ENCODE measurements around the gene TRAPPC4.

The TRAPPC4 gene

DNA sequence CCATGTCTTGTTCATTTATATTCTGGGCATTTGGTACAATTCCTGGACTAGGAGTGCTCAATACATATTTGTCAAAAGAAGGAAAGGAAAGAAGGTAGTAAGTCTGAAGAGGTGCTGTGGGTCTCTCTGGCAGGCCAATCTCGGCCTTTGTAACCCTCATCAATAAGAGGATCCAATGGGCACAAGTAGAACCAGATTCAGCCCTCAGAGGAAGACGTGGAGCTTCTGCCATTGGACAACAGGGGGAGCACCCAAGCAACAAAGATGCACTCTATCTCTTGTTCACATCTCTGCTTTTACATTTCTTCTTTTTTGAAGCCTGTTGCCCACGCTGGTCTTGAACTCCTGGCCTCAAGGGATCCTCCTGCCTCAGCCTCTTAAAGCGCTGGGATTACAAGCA is 46.8 kb downstream of the TRAPPC4 start:
- no peak overlapping the region for H3K4me3 ChIP-seq (ENCODE audit: severe bottlenecking)
- DNase-seq (ENCODE audit: low spot score) (no peak), ATAC-seq (ENCODE audit: low read depth) (no peak)

DNA sequence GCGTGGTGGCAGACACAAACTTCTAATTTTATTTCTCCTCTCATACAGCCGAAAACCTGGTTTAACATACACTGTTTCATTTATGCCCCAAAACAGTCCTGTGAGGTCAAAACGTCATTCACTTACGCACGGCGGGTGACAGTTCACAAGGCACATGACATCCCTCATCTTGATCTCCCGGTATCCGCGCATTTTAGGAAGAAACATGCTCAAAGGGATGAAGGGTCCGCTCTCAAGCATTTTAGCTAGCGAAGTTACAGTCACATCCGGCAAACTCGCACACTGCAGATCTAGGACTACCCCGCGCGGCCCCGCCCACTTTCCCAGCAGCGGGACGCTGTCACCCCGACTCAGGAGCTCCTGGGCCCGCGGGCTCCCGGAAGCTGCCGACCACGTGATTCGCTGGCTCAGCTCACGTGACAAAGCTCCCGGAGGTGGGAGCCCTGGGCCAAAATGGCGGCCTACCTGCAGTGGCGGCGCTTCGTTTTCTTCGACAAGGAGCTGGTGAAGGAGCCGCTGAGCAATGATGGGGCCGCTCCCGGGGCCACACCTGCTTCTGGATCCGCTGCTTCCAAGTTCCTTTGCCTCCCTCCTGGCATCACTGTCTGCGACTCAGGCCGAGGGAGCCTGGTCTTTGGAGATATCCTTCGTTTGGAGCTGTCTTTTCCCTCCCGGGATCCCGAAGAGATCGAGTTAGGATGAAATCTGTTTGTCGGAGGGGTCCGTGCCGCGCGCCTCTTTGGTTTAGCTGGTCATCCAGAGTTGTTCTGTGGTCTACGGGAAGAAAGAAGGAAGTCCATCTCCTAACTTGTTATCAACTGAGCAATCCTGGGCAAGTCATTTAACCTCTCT is 49.0 kb downstream of the TRAPPC4 start, which contains the start of gene VPS11:
Gene VPS11, plus strand, starts transcription at position 448 of the 852 bp plus-strand sequence. Its CDS starts 6 bp downstream, at position 454.
- Histone ChIP-seq H3K4me3 (ENCODE audit: severe bottlenecking) (peak within 1 kb of the TSS; percentile 75), H3K36me3 (ENCODE audit: low read depth) (peaks cover 32% of the 10 kb centered on the region), H3K27ac (ENCODE audit: poor library complexity, severe bottlenecking) (peak within 1 kb of the TSS; percentile 58), H3K27me3 (ENCODE audit: insufficient read depth, poor library complexity, severe bottlenecking) (no peaks in the 10 kb centered on the region), H3K4me1 (ENCODE audit: insufficient read depth, poor library complexity, severe bottlenecking) (no peaks in the 10 kb centered on the region), H3K9me3 (ENCODE audit: severe bottlenecking) (no peaks in the 10 kb centered on the region)
- TF ChIP-seq, protein P1, sequence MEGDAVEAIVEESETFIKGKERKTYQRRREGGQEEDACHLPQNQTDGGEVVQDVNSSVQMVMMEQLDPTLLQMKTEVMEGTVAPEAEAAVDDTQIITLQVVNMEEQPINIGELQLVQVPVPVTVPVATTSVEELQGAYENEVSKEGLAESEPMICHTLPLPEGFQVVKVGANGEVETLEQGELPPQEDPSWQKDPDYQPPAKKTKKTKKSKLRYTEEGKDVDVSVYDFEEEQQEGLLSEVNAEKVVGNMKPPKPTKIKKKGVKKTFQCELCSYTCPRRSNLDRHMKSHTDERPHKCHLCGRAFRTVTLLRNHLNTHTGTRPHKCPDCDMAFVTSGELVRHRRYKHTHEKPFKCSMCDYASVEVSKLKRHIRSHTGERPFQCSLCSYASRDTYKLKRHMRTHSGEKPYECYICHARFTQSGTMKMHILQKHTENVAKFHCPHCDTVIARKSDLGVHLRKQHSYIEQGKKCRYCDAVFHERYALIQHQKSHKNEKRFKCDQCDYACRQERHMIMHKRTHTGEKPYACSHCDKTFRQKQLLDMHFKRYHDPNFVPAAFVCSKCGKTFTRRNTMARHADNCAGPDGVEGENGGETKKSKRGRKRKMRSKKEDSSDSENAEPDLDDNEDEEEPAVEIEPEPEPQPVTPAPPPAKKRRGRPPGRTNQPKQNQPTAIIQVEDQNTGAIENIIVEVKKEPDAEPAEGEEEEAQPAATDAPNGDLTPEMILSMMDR (IDR thresholded peaks at IDR 0.05; ENCODE audit: poor library complexity, severe bottlenecking): no peak
- DNase-seq (ENCODE audit: low spot score) (peak; percentile 96), ATAC-seq (ENCODE audit: low read depth) (peak; percentile 97)

More for the DNA sequence above, 46.8 kb downstream of the TRAPPC4 start:
- H3K9me3 ChIP-seq (ENCODE audit: severe bottlenecking): no peaks in the 10 kb centered on the region
- no peaks in the 10 kb centered on the region for H3K27me3 ChIP-seq (ENCODE audit: insufficient read depth, poor library complexity, severe bottlenecking)
- H3K36me3 ChIP-seq (ENCODE audit: low read depth): peaks cover 13% of the 10 kb centered on the region
- H3K4me1 ChIP-seq (ENCODE audit: insufficient read depth, poor library complexity, severe bottlenecking): no peaks in the 10 kb centered on the region
- TF ChIP-seq, protein P1 (IDR thresholded peaks at IDR 0.05; ENCODE audit: poor library complexity, severe bottlenecking): peak; percentile 49
- no peak overlapping the region for H3K27ac ChIP-seq (ENCODE audit: poor library complexity, severe bottlenecking)
